K562 (cell line): ENCODE results near the gene CSNK1G1. TPM values are rescaled to one million over a fixed set of nuclear protein-coding genes. Genes with fewer than 3 reads are reported as not detected.

Source experiments
- CREM ChIP-seq: IDR thresholded peaks from 2 replicates; pipeline ENCODE4 v1.6.1; 2014; ENCODE audit warnings: antibody characterized with exemption, low read depth
- EHMT2 ChIP-seq: fragments of 450-650 bp; IDR thresholded peaks from 2 replicates; pipeline ENCODE4 v1.6.1; 2018; ENCODE audit warnings: antibody characterized with exemption
- GABPB1 ChIP-seq: sonication (generic); formaldehyde crosslinking; IDR thresholded peaks from 2 replicates; pipeline ENCODE4 v1.8.0; 2022; ENCODE audit warnings: mild to moderate bottlenecking, missing genetic modification reagents
- HCFC1 ChIP-seq: IDR thresholded peaks from 2 replicates; pipeline ENCODE4 v1.6.1; 2012; ENCODE audit warnings: low read depth, low read length, improper control_type of control experiment
- HDAC2 ChIP-seq: fragments of 450-650 bp; IDR thresholded peaks from 2 replicates; pipeline ENCODE4 v1.6.1; 2016; ENCODE audit warnings: mild to moderate bottlenecking
- KLF6 ChIP-seq: fragments of 250-450 bp; sonication (Bioruptor Pico); IDR thresholded peaks from 2 replicates; pipeline ENCODE4 v1.4.0; 2020; ENCODE audit warnings: mild to moderate bottlenecking, moderate library complexity, borderline replicate concordance
- PRDM10 ChIP-seq: fragments of 450-650 bp; IDR thresholded peaks from 2 replicates; pipeline ENCODE4 v1.6.1; 2018; ENCODE audit not compliant: partially characterized antibody
- PURB ChIP-seq: sonication (generic); formaldehyde crosslinking; IDR thresholded peaks from 2 replicates; pipeline ENCODE4 v1.9.0; 2021; ENCODE audit warnings: low read depth, mild to moderate bottlenecking, missing genetic modification reagents
- RBM15 ChIP-seq: fragments of 200-400 bp; formaldehyde crosslinking; IDR thresholded peaks from 2 replicates; pipeline ENCODE4 v1.6.1; 2018; ENCODE audit warnings: mild to moderate bottlenecking, low read length, moderate library complexity; ENCODE audit not compliant: insufficient read depth
- SMAD3 ChIP-seq: fragments of 450-650 bp; formaldehyde crosslinking; conservative IDR thresholded peaks from 2 replicates; pipeline ENCODE4 v1.4.0; 2020; ENCODE audit warnings: mild to moderate bottlenecking
- SREBF1 ChIP-seq: fragments of 150-350 bp; IDR thresholded peaks from 2 replicates; pipeline ENCODE4 v1.6.1; 2014; ENCODE audit warnings: antibody characterized with exemption, low read depth, low read length, borderline replicate concordance
- ZFP36 ChIP-seq: fragments of 150-350 bp; IDR thresholded peaks from 2 replicates; pipeline ENCODE4 v1.6.1; 2018; ENCODE audit warnings: low read length, low read depth; ENCODE audit not compliant: partially characterized antibody
- ZNF143 ChIP-seq: sonication (generic); formaldehyde crosslinking; IDR thresholded peaks from 2 replicates; pipeline ENCODE4 v1.9.0; 2022; ENCODE audit warnings: mild to moderate bottlenecking, missing genetic modification reagents
- ZNF436 ChIP-seq: fragments of 250-450, 450-650 bp; sonication (Bioruptor Pico); formaldehyde crosslinking; IDR thresholded peaks from 2 replicates; pipeline ENCODE4 v1.7.0; 2020; ENCODE audit warnings: mild to moderate bottlenecking
- ZSCAN29 ChIP-seq: fragments of 450-650 bp; IDR thresholded peaks from 2 replicates; pipeline ENCODE4 v1.6.1; 2017
- polyA plus RNA-seq, 8 experiments: library from polyadenylated mRNA; depleted of rRNA in 4 of 8; stranded (reverse) in 5 of 8; unstranded in 3 of 8; fragments of >200 nt; fragmentation: Nextera tagmentation in 2 of 8; fragmentation: Illumina TruSeq in 1 of 8; extraction: Ambion mirVana in 2 of 8; extraction: Trizol in 1 of 8; gene quantifications; 2 replicates each; pipeline versions ENCODE4 v1.2.1 to v1.2.3, GENCODE V29; 2011 to 2014; ENCODE audit warnings: inconsistent platforms in 1 of 8, missing spikeins in 1 of 8
- total RNA-seq, 7 experiments: library from RNA; depleted of rRNA in 6 of 7; stranded (reverse); fragments of >200 nt in 6 of 7; fragmentation: Illumina TruSeq in 2 of 7; extraction: Trizol in 2 of 7; gene quantifications; 2 replicates each; pipeline versions ENCODE4 v1.2.1 to v1.2.3, GENCODE V29; 2011 to 2021; ENCODE audit warnings: low replicate concordance in 1 of 7
- TF ChIP-seq, protein P1 (sequence below), 2 experiments: fragments of 450-650 bp in 1 of 2; sonication (generic) in 1 of 2; formaldehyde crosslinking in 1 of 2; IDR thresholded peaks; 2 replicates each; pipeline versions ENCODE4 v1.7.1 to v1.9.0; 2016 to 2022; ENCODE audit warnings: inconsistent platforms in 1 of 2, mild to moderate bottlenecking in 1 of 2, missing genetic modification reagents in 1 of 2

Gene CSNK1G1
- total and polyA plus RNA-seq, 9 of the 15 experiments (the other 6 are each of a cell fraction or from before 2014, with no cell fraction given) = 4.5 to 18.5 (median 9.5) TPM

GRCh38 chr15:64216730-64217428 is 139.1 kb downstream of the CSNK1G1 start (continued):
- TF ChIP-seq GABPB1 (CRISPR knock-in tag) = no peak
- peak; percentile 78 for TF ChIP-seq ZFP36
- TF ChIP-seq EHMT2 = peak; percentile 72; the same call in 1 of the 2 replicates
- no peak for TF ChIP-seq HCFC1
- no peak for TF ChIP-seq RBM15
- no peak for TF ChIP-seq ZSCAN29
- peak; percentile 25 for TF ChIP-seq PRDM10
- peak; percentile 36; the same call in 1 of the 2 replicates for TF ChIP-seq CREM
- TF ChIP-seq ZNF143 (CRISPR knock-in tag) = no peak
- no peak for TF ChIP-seq KLF6 (CRISPR knock-in tag)
- TF ChIP-seq, protein P1, sequence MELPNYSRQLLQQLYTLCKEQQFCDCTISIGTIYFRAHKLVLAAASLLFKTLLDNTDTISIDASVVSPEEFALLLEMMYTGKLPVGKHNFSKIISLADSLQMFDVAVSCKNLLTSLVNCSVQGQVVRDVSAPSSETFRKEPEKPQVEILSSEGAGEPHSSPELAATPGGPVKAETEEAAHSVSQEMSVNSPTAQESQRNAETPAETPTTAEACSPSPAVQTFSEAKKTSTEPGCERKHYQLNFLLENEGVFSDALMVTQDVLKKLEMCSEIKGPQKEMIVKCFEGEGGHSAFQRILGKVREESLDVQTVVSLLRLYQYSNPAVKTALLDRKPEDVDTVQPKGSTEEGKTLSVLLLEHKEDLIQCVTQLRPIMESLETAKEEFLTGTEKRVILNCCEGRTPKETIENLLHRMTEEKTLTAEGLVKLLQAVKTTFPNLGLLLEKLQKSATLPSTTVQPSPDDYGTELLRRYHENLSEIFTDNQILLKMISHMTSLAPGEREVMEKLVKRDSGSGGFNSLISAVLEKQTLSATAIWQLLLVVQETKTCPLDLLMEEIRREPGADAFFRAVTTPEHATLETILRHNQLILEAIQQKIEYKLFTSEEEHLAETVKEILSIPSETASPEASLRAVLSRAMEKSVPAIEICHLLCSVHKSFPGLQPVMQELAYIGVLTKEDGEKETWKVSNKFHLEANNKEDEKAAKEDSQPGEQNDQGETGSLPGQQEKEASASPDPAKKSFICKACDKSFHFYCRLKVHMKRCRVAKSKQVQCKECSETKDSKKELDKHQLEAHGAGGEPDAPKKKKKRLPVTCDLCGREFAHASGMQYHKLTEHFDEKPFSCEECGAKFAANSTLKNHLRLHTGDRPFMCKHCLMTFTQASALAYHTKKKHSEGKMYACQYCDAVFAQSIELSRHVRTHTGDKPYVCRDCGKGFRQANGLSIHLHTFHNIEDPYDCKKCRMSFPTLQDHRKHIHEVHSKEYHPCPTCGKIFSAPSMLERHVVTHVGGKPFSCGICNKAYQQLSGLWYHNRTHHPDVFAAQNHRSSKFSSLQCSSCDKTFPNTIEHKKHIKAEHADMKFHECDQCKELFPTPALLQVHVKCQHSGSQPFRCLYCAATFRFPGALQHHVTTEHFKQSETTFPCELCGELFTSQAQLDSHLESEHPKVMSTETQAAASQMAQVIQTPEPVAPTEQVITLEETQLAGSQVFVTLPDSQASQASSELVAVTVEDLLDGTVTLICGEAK (IDR thresholded peaks at IDR 0.05) = no peak
- TF ChIP-seq, protein P1 (CRISPR knock-in tag; IDR thresholded peaks at IDR 0.05) = no peak
- TF ChIP-seq SREBF1 = no peak
- 0 out of 2 replicates have a peak, but pooled peaks have one; percentile 65 for TF ChIP-seq HDAC2
- no peak for TF ChIP-seq PURB (CRISPR knock-in tag)
- no peak for TF ChIP-seq ZNF436
- TF ChIP-seq SMAD3 = no peak
